Endothelial cell of umbilical vein (primary cell): ENCODE data around the gene MOCS2.

Source experiments
- EZH2 ChIP-seq: IDR thresholded peaks from 2 replicates; pipeline ENCODE4 v1.6.1; 2012; ENCODE audit warnings: borderline replicate concordance, low read depth, mild to moderate bottlenecking, moderate library complexity, low read length, inconsistent platforms; ENCODE audit not compliant: severe bottlenecking
- FOS ChIP-seq: IDR thresholded peaks from 2 replicates; pipeline ENCODE4 v1.6.1; 2011; ENCODE audit warnings: mild to moderate bottlenecking, low read length, moderate library complexity, borderline replicate concordance; ENCODE audit not compliant: insufficient read depth
- GATA2 ChIP-seq: IDR thresholded peaks from 2 replicates; pipeline ENCODE4 v1.7.0; 2011; ENCODE audit warnings: low read depth, mild to moderate bottlenecking, moderate library complexity, mixed read lengths, low read length; ENCODE audit not compliant: insufficient read length, insufficient read depth
- JUN ChIP-seq: IDR thresholded peaks from 2 replicates; pipeline ENCODE4 v1.6.1; 2011; ENCODE audit warnings: borderline replicate concordance, low read depth; ENCODE audit not compliant: insufficient read length, insufficient read depth
- MYC ChIP-seq: IDR thresholded peaks from one replicate; pipeline ENCODE4 v1.6.1; 2011; ENCODE audit warnings: mild to moderate bottlenecking, low read depth, low read length
- POLR2A ChIP-seq: IDR thresholded peaks from 2 replicates; pipeline ENCODE4 v1.6.1; 2012; ENCODE audit warnings: low read depth, mild to moderate bottlenecking, control low read depth, low read length
- POLR2AphosphoS5 ChIP-seq: IDR thresholded peaks from 2 replicates; pipeline ENCODE4 v1.6.1; 2012; ENCODE audit warnings: low read depth, mild to moderate bottlenecking, control low read depth, low read length, moderate library complexity; ENCODE audit not compliant: insufficient read depth
- TF ChIP-seq, protein P1 (sequence below), 2 donors: IDR thresholded peaks; 1 replicate in 1 of 2; 2 replicates in 1 of 2; pipeline ENCODE4 v1.5.1; 2011; ENCODE audit warnings: low read length in 2 of 2, mild to moderate bottlenecking in 2 of 2, moderate library complexity in 2 of 2, control low read depth in 1 of 2, inconsistent platforms in 1 of 2, low read depth in 1 of 2; ENCODE audit not compliant: insufficient read depth in 1 of 2; ENCODE audit errors: extremely low read depth in 1 of 2
- TF ChIP-seq, protein P2 (sequence below): IDR thresholded peaks from 2 replicates; pipeline ENCODE4 v1.6.1; 2011; ENCODE audit not compliant: insufficient read depth, insufficient read length

DNA sequence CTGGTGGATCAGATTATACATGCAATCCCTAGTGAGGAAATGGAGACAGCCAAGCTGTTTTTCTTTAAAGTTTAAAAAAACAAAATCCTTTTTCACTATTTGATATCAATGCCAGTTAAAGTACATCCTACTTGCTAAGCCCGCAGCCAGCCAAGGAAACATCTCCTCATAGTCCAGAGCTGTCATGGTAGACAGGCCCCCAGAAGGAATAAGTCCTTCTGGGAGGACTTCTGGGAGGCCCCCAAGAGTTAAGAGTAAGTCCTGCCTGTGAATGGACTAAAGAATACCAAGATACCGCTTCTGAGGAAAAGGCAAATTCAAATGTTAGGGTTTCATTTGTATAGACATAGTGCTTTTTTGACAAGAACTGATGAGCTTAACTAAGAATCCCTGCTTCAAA is 38.3 kb downstream of the MOCS2 start:
- TF ChIP-seq, protein P1, sequence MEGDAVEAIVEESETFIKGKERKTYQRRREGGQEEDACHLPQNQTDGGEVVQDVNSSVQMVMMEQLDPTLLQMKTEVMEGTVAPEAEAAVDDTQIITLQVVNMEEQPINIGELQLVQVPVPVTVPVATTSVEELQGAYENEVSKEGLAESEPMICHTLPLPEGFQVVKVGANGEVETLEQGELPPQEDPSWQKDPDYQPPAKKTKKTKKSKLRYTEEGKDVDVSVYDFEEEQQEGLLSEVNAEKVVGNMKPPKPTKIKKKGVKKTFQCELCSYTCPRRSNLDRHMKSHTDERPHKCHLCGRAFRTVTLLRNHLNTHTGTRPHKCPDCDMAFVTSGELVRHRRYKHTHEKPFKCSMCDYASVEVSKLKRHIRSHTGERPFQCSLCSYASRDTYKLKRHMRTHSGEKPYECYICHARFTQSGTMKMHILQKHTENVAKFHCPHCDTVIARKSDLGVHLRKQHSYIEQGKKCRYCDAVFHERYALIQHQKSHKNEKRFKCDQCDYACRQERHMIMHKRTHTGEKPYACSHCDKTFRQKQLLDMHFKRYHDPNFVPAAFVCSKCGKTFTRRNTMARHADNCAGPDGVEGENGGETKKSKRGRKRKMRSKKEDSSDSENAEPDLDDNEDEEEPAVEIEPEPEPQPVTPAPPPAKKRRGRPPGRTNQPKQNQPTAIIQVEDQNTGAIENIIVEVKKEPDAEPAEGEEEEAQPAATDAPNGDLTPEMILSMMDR (IDR thresholded peaks at IDR 0.05; ENCODE audit: extremely low read depth in 1 of 2, insufficient read depth in 1 of 2, low read depth in 1 of 2, low read length in 2 of 2): no peak
- TF ChIP-seq EZH2: no peak
- no peak for TF ChIP-seq POLR2A
- TF ChIP-seq, protein P2, sequence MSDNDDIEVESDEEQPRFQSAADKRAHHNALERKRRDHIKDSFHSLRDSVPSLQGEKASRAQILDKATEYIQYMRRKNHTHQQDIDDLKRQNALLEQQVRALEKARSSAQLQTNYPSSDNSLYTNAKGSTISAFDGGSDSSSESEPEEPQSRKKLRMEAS: no peak
- TF ChIP-seq POLR2AphosphoS5: no peak
- no peak for TF ChIP-seq GATA2
- TF ChIP-seq JUN: no peak
- no peak for TF ChIP-seq MYC
- no peak for TF ChIP-seq FOS
